GM18909 (cell line): Measurements from ENCODE around the gene GPR146.

Experiments used
- ATAC-seq: cut with Tn5 transposase; IDR thresholded peaks from one replicate; pipeline ENCODE4 v1.9.1; 2021; ENCODE audit warnings: mild to moderate bottlenecking; ENCODE audit not compliant: unreplicated experiment, poor library complexity

Gene GPR146

DNA sequence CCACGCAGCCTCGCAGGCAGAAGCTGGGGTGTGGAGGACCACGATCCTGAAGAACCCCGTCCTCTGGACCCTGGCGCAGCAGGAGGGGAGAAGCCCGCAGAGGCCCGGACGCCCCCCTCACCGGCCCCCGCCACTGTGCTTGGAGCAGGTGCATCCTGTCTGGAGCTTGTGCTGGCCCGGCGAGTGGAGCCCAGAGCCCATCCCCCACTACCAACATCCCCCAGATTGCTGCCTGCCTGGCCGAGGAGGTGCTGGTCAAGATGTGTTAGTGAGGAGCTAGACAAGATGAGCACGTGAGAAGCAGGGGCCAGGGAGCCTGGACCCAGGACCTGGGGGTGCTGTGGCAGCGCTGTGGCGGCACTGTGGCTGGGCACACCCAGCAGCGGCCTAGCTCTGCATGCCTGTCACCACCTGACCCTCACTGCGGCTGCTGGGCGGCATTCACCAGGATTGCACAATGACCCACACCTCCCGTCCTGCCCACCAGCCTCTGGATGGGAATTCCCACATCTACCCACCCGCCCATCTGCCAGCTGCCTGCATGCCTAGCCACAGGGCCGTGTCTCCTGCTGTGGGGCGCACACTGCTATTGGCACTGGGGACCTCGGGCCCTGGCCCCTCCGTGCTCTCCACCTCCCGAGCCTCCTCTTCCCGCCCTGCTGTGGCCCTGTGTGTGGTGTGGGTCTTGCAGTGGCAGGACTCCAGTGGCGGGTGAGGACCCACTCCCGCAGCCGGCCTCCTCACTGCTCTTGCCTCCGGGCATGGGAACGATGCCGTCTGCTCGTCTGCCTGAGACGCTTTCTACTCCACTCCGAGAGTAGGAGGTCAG, 11.8 kb downstream of the GPR146 start:
- ATAC-seq, result no peak

DNA sequence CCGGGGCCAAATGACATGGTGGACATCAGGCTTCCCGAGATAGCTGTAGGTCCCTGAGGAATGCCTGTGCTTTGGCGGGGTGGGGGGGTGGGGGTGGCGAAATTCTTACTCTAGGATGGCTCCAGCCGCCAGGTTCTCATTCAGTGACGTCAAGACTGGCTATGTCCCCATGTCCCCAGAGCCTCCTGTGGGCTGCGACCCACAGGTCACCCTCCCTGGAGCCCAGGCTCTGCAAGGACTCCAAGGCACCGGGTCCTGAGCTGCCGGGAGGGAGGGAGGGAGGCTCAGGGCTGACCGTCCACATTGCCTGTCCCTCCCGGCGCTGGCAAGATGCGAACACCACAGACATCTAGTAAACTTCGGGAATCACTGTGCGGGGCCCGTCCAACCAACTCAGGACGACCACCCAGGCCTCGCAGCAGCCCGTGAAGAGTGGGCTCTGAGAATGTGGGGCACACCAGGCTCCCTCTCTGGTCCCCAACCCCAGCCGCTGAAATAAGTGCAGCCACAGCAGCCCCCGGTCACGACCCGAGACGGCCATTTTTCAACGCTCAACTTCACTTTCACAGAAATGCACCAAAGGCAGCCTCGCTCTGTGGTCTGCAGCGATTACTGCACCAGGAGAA, 12.6 kb downstream of the GPR146 start:
- no peak for ATAC-seq

DNA sequence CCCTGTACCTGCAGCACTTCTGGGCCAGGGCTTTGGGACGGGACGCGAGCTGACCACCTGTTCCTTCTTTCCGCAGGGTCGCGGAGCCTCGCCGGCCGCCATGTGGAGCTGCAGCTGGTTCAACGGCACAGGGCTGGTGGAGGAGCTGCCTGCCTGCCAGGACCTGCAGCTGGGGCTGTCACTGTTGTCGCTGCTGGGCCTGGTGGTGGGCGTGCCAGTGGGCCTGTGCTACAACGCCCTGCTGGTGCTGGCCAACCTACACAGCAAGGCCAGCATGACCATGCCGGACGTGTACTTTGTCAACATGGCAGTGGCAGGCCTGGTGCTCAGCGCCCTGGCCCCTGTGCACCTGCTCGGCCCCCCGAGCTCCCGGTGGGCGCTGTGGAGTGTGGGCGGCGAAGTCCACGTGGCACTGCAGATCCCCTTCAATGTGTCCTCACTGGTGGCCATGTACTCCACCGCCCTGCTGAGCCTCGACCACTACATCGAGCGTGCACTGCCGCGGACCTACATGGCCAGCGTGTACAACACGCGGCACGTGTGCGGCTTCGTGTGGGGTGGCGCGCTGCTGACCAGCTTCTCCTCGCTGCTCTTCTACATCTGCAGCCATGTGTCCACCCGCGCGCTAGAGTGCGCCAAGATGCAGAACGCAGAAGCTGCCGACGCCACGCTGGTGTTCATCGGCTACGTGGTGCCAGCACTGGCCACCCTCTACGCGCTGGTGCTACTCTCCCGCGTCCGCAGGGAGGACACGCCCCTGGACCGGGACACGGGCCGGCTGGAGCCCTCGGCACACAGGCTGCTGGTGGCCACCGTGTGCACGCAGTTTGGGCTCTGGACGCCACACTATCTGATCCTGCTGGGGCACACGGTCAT, 13.3 kb downstream of the GPR146 start:
- no peak for ATAC-seq

DNA sequence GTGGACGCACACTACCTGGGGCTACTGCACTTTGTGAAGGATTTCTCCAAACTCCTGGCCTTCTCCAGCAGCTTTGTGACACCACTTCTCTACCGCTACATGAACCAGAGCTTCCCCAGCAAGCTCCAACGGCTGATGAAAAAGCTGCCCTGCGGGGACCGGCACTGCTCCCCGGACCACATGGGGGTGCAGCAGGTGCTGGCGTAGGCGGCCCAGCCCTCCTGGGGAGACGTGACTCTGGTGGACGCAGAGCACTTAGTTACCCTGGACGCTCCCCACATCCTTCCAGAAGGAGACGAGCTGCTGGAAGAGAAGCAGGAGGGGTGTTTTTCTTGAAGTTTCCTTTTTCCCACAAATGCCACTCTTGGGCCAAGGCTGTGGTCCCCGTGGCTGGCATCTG, 14.0 kb downstream of the GPR146 start:
- ATAC-seq, result no peak

DNA sequence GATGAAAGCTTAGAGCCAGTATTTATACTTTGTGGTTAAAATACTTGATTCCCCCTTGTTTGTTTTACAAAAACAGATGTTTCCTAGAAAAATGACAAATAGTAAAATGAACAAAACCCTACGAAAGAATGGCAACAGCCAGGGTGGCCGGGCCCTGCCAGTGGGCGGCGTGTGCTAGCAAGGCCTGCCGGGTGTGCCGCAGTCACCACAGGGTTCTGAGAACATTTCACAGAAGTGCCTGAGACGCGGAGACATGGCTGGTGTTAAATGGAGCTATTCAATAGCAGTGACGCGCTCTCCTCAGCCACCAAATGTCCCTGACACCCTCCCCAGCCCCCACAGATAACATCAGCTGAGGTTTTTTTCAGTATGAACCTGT, 14.5 kb downstream of the GPR146 start:
- no peak for ATAC-seq

DNA sequence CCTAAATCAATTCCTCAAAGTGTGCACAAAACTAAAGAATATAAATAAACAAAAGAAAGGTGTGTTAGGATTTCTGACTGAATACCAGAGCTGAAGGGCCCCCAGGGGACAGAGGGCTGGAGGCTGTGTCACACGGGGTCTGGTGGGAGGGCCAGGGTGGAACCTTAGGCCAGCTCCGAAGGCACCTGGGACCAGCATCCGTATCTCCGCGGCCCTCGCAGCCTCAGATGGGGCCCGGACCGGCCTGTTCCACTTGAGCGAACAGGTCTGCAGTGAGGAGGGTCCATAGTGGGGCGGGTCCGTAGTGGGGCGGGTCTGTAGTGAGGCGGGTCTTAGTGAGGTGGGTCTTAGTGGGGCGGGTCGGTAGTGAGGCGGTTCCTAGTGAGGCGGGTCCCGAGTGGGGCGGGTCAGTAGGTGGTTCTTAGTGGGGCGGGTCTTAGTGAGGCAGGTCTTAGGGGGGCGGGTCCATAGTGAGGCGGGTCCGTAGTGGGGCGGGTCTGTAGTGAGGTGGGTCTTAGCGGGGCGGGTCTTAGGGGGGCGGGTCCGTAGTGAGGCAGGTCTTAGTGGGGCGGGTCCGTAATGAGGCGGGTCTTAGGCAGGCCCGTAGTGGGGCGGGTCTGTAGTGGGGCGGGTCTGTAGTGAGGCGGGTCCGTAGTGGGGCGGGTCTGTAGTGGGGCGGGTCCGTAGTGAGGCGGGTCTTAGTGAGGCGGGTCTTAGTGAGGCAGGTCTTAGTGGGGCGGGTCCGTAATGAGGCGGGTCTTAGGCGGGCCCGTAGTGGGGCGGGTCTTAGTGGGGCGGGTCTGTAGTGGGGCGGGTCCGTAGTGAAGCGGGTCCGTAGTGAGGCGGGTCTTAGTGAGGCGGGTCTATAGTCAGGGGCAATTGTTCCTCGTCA, 15.1 kb downstream of the GPR146 start:
- ATAC-seq, result no peak

DNA sequence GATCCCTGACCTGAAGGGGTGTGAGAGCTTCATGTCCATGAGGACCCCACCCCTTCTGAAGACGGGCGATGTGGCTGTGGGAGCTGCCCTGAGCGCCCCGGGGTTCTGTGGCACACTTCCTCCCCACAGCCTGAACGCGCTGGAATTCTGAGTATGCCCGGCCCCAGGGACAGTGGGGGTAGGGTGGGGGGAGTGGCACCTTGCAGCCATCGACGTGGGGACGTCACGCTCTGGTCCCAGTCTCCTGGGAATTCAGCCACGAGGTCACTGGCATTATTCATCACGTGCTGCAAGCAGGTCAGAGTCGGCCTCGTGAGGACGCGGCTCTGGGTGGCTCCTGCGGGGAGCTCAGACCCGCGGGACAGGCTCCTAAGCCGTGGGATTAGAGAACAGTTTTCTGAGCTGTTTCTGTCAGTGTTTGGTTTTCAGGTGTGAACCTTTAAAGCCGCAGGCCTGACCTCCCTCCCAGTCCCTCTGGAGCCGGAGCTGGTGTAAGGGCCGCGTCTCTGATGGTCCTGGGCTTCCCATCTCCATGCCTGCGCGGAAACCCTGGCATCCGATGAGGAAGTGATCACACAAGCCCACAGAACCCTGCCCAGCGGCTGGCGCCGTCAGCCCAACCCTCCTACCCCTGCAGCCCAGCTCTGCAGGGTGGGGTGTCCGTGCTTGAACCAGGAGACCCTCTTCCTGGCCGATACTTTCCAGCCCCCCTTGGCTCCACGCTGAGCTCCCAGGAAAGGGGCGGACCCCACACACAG, 16.1 kb downstream of the GPR146 start:
- no peak for ATAC-seq

DNA sequence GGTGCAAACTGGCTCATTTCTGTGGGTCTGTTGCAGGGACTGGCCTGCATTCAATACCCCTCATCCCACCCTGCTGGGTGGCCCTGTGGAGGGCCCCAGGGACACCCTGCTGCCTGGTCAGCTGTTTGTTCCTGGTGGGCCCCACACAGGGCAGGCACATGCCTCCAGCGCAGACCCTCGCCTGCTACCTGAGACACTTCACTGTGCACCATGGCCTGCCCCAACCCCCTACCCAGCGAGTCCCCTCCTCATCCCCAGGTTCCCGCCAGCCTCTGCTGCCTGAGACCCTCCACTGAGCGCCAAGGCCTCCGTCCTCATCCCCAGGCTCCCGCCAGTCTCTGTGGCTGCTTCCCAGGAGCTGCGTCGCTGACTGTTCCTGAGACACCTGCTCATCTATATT, 16.8 kb downstream of the GPR146 start:
- ATAC-seq, result no peak

DNA sequence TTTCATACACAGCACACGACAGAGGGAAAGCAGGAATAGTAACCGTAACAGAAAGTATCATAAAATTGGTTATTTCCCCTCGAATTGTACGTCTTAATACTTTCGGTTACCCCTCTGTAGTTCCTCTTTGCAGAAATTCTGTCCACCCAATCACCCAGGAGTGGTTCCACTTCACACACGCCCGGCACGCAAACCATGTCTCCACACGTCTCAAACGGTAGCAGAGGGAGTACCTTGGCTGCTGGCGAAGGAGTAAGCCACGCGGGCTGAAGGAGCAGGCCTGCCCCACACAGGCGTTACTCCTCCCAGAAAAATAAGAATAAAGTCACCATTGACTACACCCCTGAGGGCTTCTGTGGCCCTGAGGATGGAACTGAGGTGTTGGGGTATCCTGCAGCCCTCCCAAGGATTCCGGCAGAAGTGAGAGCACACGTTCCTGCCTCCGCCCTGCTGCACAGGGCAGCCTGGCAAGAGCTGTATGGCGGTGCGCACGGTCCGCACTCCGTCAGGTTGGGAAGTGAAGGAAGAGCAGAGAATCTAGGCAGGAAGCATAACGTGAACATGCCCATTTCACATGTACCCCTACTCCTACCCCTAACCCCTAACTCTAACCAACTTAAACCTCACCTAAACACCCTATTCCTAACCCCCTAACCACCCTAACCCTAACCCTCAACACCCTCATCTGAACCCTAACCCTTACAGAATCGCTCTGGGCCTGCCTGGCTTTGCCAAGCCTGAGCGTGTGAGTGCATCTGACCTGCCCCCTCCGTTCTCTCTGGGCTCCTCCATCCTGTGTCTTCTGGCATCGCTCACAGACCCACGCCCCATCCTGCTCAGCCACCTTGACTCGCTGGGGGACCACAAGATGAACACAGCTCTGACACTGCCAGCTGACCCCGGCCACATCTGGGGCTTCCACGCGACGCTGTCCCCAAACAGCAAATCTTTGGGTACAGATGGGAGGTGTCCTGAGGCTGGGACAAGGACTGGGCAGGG, 18.2 kb downstream of the GPR146 start:
- ATAC-seq, result peak; percentile 55

DNA sequence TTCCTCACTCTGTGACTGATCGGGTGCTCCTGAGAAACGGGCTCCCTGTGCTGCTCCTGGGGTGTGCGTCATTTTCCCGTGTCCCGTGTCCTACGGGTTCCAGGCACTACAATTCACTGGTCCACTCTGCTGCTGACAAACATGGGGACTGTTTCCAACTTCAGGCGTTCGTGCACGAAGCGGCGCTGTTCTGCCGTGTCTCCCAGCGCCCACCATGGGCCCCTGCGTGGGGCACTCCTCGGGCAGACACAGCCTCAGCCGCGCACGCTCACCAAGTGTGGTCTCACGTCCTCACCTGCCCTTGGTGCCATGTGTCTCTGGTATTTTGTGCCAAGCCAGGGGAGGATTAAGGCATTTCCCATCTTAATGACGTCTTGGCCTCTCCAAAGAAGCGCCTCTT, 19.0 kb downstream of the GPR146 start:
- ATAC-seq, result no peak

DNA sequence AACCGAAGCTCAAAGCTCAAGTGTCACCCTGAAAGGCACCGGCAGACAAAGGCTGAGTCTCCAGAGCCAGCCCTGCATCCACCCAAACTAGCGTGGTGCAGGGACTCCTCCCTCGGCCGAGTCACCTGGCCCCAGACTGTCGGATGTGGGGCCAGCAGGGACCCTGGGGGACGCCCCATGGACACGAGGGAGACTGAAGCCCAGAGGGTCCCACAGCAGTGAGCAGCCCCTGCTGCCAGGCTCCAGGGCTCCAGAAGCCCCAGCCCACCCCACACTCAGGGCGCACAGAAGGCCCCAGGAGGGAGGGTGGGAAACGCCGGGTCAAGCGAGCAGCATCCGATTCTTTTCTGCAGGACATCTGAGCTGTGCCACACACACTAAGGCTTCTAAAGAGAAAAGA, 20.2 kb downstream of the GPR146 start:
- no peak for ATAC-seq

DNA sequence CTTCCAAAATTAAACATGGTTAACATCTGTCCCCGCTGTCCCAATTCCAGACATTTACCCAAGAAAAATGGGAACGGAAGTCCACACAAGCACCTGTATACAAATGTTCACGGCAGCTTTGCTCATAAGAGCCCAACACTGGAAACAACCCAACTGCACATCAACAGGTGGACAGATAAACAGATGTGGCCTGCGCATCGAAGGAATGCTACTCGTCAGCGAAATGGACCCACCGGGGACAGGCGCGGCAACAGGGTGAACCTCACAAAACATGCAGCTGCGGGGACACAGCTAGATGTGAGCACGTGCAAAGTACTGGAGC, 20.9 kb downstream of the GPR146 start:
- ATAC-seq, result no peak

DNA sequence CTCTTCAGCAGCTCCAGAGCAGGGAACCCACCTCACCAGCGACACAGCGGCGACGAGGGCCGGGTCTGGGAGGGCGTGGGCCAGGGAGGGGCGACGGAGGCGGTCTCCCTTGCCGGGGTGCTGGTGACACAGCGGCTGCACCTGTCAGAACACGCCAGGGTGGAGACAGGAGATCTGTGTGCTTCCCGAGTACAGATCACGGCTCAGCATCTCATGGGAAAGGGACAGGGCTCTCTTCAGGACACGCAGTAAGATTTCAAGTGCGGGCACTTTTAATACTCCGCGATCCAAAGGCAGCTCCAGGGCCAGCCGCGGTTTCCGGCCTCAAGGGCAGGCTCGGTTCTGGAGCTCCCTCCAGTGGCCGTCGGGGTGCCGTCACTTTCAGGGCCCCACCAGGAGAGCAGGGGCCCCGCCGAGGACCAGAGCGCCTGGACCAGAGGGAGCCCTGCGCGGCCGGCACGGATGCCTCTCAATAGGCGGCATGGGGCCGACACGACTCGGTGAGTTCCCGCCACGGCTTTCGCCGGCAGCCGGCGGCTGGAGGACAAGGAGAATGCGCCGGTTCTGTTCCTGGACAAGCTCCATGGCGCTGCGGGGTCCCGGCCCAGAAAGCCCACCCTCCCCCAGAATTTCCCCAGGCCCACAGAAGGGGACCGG, 21.4 kb downstream of the GPR146 start:
- ATAC-seq, result peak; percentile 62

DNA sequence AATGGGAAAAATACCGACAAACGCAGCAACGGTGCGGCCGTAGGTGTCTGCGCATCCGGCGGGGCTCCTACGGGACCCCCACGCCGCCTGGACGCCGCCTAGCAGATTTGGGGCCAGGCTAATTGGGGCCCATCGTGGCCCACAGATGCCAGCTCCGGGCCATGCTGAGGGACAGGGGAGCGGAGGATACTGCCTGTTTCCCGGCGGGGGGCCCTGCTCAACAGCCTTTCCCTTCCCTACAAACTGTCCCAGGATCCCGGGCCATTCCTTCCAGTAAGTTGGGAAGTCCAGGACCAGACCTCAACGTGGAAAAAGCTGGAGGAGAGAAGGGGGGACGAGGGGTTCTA, 21.9 kb downstream of the GPR146 start:
- ATAC-seq, result no peak

DNA sequence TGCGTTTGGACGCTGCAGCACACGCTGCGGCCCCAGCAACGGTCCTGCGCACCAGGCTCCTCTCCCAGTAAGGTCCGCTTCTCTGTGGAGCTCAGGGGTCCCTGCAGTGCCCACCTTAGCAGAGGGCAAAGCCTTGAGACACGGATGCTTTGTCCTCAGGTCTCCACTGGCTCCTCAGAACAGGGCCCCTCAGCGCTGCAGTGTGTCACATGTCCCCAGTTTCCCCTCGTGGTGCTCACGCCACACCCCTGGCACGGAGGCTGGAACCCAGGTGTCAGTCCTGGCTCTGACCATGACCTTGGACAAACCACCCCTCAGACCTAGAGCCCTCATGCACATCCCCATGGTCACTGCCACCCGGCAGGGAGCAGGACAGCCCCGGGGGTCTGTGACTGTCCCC, 23.7 kb downstream of the GPR146 start:
- no peak for ATAC-seq

DNA sequence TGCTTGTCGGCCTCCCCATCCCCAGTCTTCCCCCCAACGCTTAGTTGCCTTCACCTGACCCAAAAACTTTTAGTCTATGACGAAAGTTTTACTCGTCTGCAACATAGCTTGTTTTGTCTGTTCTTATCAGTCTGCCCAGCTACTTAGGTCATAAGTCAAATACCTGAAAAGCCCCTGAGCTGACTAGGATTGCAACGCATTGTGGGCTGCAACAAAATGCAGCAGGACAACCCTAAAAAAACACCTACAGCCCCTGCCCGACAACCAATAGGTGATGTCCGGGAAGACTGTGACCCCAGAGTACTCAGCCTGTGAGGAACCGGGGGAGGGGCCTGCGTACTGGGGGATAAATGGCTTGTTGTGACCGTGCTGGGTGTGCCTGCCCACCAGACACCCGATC, 24.3 kb downstream of the GPR146 start:
- ATAC-seq, result no peak

DNA sequence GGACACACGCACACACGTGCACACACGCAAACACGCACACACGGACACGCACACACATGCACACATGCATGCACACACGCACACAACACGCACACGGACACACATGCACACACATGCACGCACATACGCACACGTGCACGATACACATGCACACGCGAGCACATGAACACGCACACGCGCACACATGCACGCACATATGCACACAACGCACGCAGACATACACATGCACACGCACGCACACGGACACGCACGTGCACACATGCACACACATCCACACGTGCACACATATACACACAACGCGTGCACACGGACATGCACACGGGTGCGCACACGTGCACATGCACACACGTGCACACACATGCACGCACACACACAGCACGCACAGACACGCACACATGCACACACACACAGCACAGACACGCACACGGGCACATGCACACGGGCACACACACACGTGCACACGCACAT, 26.2 kb downstream of the GPR146 start:
- no peak for ATAC-seq

DNA sequence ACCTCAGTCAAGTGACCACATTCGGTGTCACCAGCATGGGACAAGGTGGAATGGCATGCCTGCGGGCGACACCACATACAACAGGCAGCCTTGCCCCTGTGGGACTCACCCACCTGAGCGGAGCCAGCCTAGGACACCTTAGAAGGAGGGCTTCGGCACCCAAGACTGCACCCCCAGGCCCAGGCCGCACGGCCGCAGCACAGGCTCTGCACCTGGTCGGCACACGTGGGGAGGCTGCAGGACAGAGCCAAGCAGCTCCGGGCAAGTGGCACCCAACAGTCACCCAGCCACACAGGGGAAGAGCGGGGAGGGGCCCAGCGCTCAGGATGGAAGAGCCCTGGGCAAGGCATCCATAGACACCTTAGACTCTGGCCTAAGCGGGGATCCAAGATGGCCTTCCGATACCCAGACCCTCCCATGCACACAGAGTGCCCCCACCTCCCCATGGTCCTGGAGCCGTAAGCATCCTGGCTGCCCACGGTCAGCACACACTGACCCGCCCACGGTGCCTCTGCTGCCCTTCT, 27.4 kb downstream of the GPR146 start:
- ATAC-seq, result no peak
